ENCODE measurements around the gene PFKFB2.

- TF ChIP-seq POLR2AphosphoS5 (IDR thresholded peaks at IDR 0.05; ENCODE audit: low read depth, low read length) (no peak), POLR2A (IDR thresholded peaks at IDR 0.05; ENCODE audit: low read depth, low read length) (no peak), TAF1 (IDR thresholded peaks at IDR 0.05; ENCODE audit: borderline replicate concordance, low read depth, low read length) (no peak)
These were observed 18.9 kb upstream of the PFKFB2 start for GRCh38 chr1:207034208-207034607.
